ENCODE data around the gene NDST1. TPM values are rescaled to one million over a fixed set of nuclear protein-coding genes. Genes with fewer than 3 reads are reported as not detected.
A peak's percentile ranks its signal among the peaks of the same experiment; 100 is the strongest.

NDST1 gene
- total and polyA plus RNA-seq, 2 of the 8 experiments (the other 6 are each of a cell fraction or from before 2014, with no cell fraction given), result 27.0 to 72.0 TPM

GRCh38 chr5:150589862-150590601 lies 82.1 kb downstream of the NDST1 start:
- Histone ChIP-seq H3K27me3 (replicated peaks in 1 of 4; ENCODE audit: control insufficient read depth in 3 of 4, extremely low read depth in 1 of 4, insufficient read depth in 3 of 4, low read length in 3 of 4) (no peaks in the 10 kb centered on the region), H3K4me2 (ENCODE audit: insufficient read depth in 1 of 2, low read depth in 2 of 2, low read length in 2 of 2) (no peak overlapping the region), H2AFZ (ENCODE audit: low read length) (no peak overlapping the region), H3K56ac (replicated peaks; ENCODE audit: insufficient read length, low read depth, low read length) (no peak overlapping the region), H3K4me1 (replicated peaks in 1 of 4; ENCODE audit: control insufficient read depth in 3 of 4, insufficient read depth in 4 of 4, low read length in 3 of 4) (peaks cover 0 to 7% (median 5%) of the 10 kb centered on the region in 4 experiments; a peak in 6 of 7 replicates), H3K79me2 (ENCODE audit: control insufficient read depth in 1 of 2, insufficient read depth in 2 of 2, low read length in 2 of 2) (no peaks in the 10 kb centered on the region), H2BK12ac (ENCODE audit: low read depth, low read length) (peak overlapping the region; percentile 71; the same call in 1 of the 2 replicates), H2BK5ac (ENCODE audit: low read depth, low read length) (no peak overlapping the region), H3K79me1 (ENCODE audit: low read depth, low read length) (no peaks in the 10 kb centered on the region), H4K91ac (replicated peaks; ENCODE audit: insufficient read length, low read length) (no peak overlapping the region), H4K8ac (ENCODE audit: extremely low read depth, insufficient read depth, low read length) (no peak overlapping the region), H2BK120ac (replicated peaks; ENCODE audit: low read depth, low read length) (no peak overlapping the region), H3K9me3 (ENCODE audit: insufficient read depth in 2 of 2, low read depth in 1 of 2, low read length in 1 of 2) (no peaks in the 10 kb centered on the region), H3K23ac (ENCODE audit: insufficient read length) (no peak overlapping the region), H3K14ac (ENCODE audit: insufficient read length) (no peak overlapping the region), H2AK5ac (ENCODE audit: low read depth, low read length) (no peak overlapping the region), H3K27ac (ENCODE audit: low read depth, low read length) (no peak overlapping the region), H4K20me1 (replicated peaks in 1 of 2; ENCODE audit: control insufficient read depth in 1 of 2, insufficient read depth in 2 of 2, low read length in 2 of 2) (no peaks in the 10 kb centered on the region), H3K36me3 (ENCODE audit: control insufficient read depth in 2 of 4, insufficient read depth in 4 of 4, low read length in 3 of 4) (no peaks in the 10 kb centered on the region), H3K18ac (ENCODE audit: extremely low read depth, low read length) (no peak overlapping the region), H3K4me3 (ENCODE audit: extremely low read depth in 1 of 4, insufficient read depth in 2 of 4, low read depth in 3 of 4, low read length in 4 of 4) (no peak overlapping the region), H2BK15ac (ENCODE audit: low read length) (peak overlapping the region; percentile 53; the same call in 1 of the 2 replicates), H3K4ac (replicated peaks; ENCODE audit: insufficient read length, low read depth, low read length) (no peak overlapping the region), H3K9ac (replicated peaks in 1 of 4; ENCODE audit: extremely low read depth in 1 of 4, low read depth in 3 of 4, low read length in 3 of 4) (no peak overlapping the region; a peak in 1 of 7 replicates), H3K23me2 (ENCODE audit: low read depth, low read length) (peaks cover 4% of the 10 kb centered on the region; the same call in 1 of the 2 replicates), H4K5ac (ENCODE audit: insufficient read length, low read depth, low read length) (no peak overlapping the region), H2BK20ac (ENCODE audit: low read length) (no peak overlapping the region)
- ChIA-PET CTCF (ENCODE audit: partially characterized antibody) (interaction anchor here (0.6 to 6.3 kb wide), 28 partner anchors 8 to 189 kb away, joined by 3 to 39 read pairs (median 6); partner anchors contain the start of genes RBM22, SMIM3 and SYNPO), POLR2A (ENCODE audit: partially characterized antibody) (interaction anchor here (0.6 to 1.9 kb wide), 5 partner anchors 10 to 144 kb away, joined by 3 to 6 read pairs (median 4); partner anchors contain the start of gene RBM22)
- no peak for FAIRE-seq
- WGBS, 2 experiments (ENCODE audit: extremely low coverage in 1 of 2, insufficient coverage in 1 of 2, insufficient read length in 1 of 2, insufficient replicate concordance in 2 of 2, low coverage in 1 of 2, low lambda C conversion rate in 2 of 2, missing lambda C conversion rate in 1 of 2), result 79% methylated on average over 11 of the region's 12 CpGs; no CpG with 5 or more reads in 1 of the 2 experiments
- DNase-seq (ENCODE audit: low read depth in 1 of 2, low spot score in 2 of 2), result peak in 1 of 2 experiments; percentile 17
- no peak for TF ChIP-seq CREB1 (IDR thresholded peaks at IDR 0.05)
- TF ChIP-seq RAD21 (IDR thresholded peaks at IDR 0.05 in 1 of 2, conservative IDR thresholded peaks at IDR 0.05 in 1 of 2; ENCODE audit: low read depth in 2 of 2, low read length in 2 of 2), result peak; percentile 60 to 70
- TF ChIP-seq CTCF (IDR thresholded peaks at IDR 0.05; ENCODE audit: control extremely low read depth in 1 of 3, insufficient read depth in 1 of 3, low read depth in 1 of 3, low read length in 3 of 3), result peak; percentile 61 to 69 (median 63)
